Brain pericyte (primary cell): ENCODE data around the gene NXNL1.

Experiments used
- DNase-seq: peaks from one replicate; pipeline ENCODE4 v3.0.0-alpha.2; 2012; ENCODE audit warnings: low read depth, low spot score

NXNL1 gene

GRCh38 chr19:17455308-17456123 is 5.2 kb downstream of the NXNL1 start:
- DNase-seq = no peak

GRCh38 chr19:17454576-17455071 is 6.1 kb downstream of the NXNL1 start:
- DNase-seq = no peak

- DNase-seq = no peak
Observed at GRCh38 chr19:17451820-17452219, 8.9 kb downstream of the NXNL1 start.

GRCh38 chr19:17450264-17451075 is 10.3 kb downstream of the NXNL1 start:
- no peak for DNase-seq

GRCh38 chr19:17448131-17448967 is 12.4 kb downstream of the NXNL1 start, which contains the start of gene TMEM221:
TSS of gene TMEM221 (minus strand) at chr19:17448668. CDS start at chr19:17448462, 206 bp downstream.
- DNase-seq = no peak

GRCh38 chr19:17447704-17448130 is 13.0 kb downstream of the NXNL1 start:
- DNase-seq = no peak

- no peak for DNase-seq
Observed at GRCh38 chr19:17445526-17446165, 15.1 kb downstream of the NXNL1 start.

- DNase-seq = no peak
Observed at GRCh38 chr19:17441241-17442021, 19.3 kb downstream of the NXNL1 start.

- DNase-seq = no peak
Observed at GRCh38 chr19:17436874-17437267, 23.9 kb downstream of the NXNL1 start.

- no peak for DNase-seq
Observed at GRCh38 chr19:17436094-17436873, 24.4 kb downstream of the NXNL1 start.

GRCh38 chr19:17435218-17435617 is 25.5 kb downstream of the NXNL1 start:
- no peak for DNase-seq

GRCh38 chr19:17431417-17431816 is 29.3 kb downstream of the NXNL1 start:
- DNase-seq = no peak

- DNase-seq = no peak
Observed at GRCh38 chr19:17429641-17430113, 31.0 kb downstream of the NXNL1 start.

- no peak for DNase-seq
Observed at GRCh38 chr19:17424743-17425365, 35.9 kb downstream of the NXNL1 start.

- no peak for DNase-seq
Observed at GRCh38 chr19:17423429-17424208, 37.1 kb downstream of the NXNL1 start.

- no peak for DNase-seq
Observed at GRCh38 chr19:17421942-17422341, 38.8 kb downstream of the NXNL1 start.

- DNase-seq = no peak
Observed at GRCh38 chr19:17420475-17420924, 40.2 kb downstream of the NXNL1 start.
